Astrocyte (in vitro differentiated cells and primary cell): ENCODE results near the gene TCEA2. TPM values are rescaled to one million over a fixed set of nuclear protein-coding genes. Genes with fewer than 3 reads are reported as not detected.

ENCODE experiments used
- DNase-seq: peaks from one replicate; pipeline ENCODE4 v3.0.0-alpha.2; 2010; ENCODE audit warnings: low read depth
- FAIRE-seq: peaks from 2 replicates; lab custom pipeline; 2011; peaks lifted over from hg19 to GRCh38; lab: Jason Lieb, UNC
- H2AFZ ChIP-seq: 2 replicates; pipeline ENCODE4 v1.6.0; 2012; ENCODE audit warnings: low read depth, low read length, inconsistent platforms
- H3K27ac ChIP-seq: 2 replicates; pipeline ENCODE4 v1.5.1; 2011; ENCODE audit warnings: low read depth, low read length, inconsistent platforms
- H3K27me3 ChIP-seq: 2 replicates; pipeline ENCODE4 v1.6.0; 2011; ENCODE audit warnings: low read length, inconsistent platforms; ENCODE audit not compliant: insufficient read depth
- H3K36me3 ChIP-seq: 2 replicates; pipeline ENCODE4 v1.5.1; 2011; ENCODE audit warnings: low read length, inconsistent platforms; ENCODE audit not compliant: insufficient read depth
- H3K4me1 ChIP-seq: 2 replicates; pipeline ENCODE4 v1.5.1; 2011; ENCODE audit warnings: low read length, inconsistent platforms; ENCODE audit not compliant: insufficient read depth
- H3K4me2 ChIP-seq: 2 replicates; pipeline ENCODE4 v1.6.0; 2012; ENCODE audit warnings: low read length, inconsistent platforms
- H3K4me3 ChIP-seq: 2 replicates; pipeline ENCODE4 v1.5.1; 2011; ENCODE audit warnings: low read depth, mild to moderate bottlenecking, low read length, inconsistent platforms; ENCODE audit not compliant: insufficient read depth
- H3K79me2 ChIP-seq: 2 replicates; pipeline ENCODE4 v1.6.0; 2012; ENCODE audit warnings: mild to moderate bottlenecking, low read length, inconsistent platforms; ENCODE audit not compliant: insufficient read depth
- H3K9ac ChIP-seq: 2 replicates; pipeline ENCODE4 v1.6.0; 2012; ENCODE audit warnings: mild to moderate bottlenecking, low read length, inconsistent platforms
- H3K9me3 ChIP-seq: 2 replicates; pipeline ENCODE4 v1.5.1; 2012; ENCODE audit warnings: low read depth, mild to moderate bottlenecking, low read length, inconsistent platforms; ENCODE audit not compliant: insufficient read depth
- H4K20me1 ChIP-seq: 2 replicates; pipeline ENCODE4 v1.6.0; 2012; ENCODE audit warnings: low read length, inconsistent platforms; ENCODE audit not compliant: insufficient read depth
- H3K27ac Mint-ChIP-seq: one replicate; pipeline ENCODE4 v1.8.0; 2021; ENCODE audit warnings: mild to moderate bottlenecking, mixed read lengths; ENCODE audit not compliant: unreplicated experiment
- H3K27me3 Mint-ChIP-seq: one replicate; pipeline ENCODE4 v1.8.0; 2021; ENCODE audit warnings: low read depth, mixed read lengths; ENCODE audit not compliant: unreplicated experiment
- H3K36me3 Mint-ChIP-seq: one replicate; pipeline ENCODE4 v1.8.0; 2021; ENCODE audit warnings: low read depth, mixed read lengths; ENCODE audit not compliant: unreplicated experiment
- H3K4me1 Mint-ChIP-seq: one replicate; pipeline ENCODE4 v1.8.0; 2021; ENCODE audit warnings: low read depth, mixed read lengths; ENCODE audit not compliant: unreplicated experiment
- H3K4me3 Mint-ChIP-seq: one replicate; pipeline ENCODE4 v1.8.0; 2021; ENCODE audit warnings: mild to moderate bottlenecking, moderate library complexity, mixed read lengths; ENCODE audit not compliant: unreplicated experiment
- H3K9me3 Mint-ChIP-seq: one replicate; pipeline ENCODE4 v1.8.0; 2021; ENCODE audit warnings: mild to moderate bottlenecking, mixed read lengths; ENCODE audit not compliant: unreplicated experiment
- CTCF ChIP-seq: IDR thresholded peaks from 2 replicates; pipeline ENCODE4 v1.5.1; 2011; ENCODE audit warnings: low read depth, mild to moderate bottlenecking, inconsistent platforms, low read length, moderate library complexity; ENCODE audit not compliant: insufficient read depth
- EZH2 ChIP-seq: IDR thresholded peaks from 2 replicates; pipeline ENCODE4 v1.6.1; 2012; ENCODE audit warnings: mild to moderate bottlenecking, low read length, inconsistent platforms; ENCODE audit not compliant: insufficient read depth
- total RNA-seq: library from RNA; stranded (reverse); gene quantifications from 2 replicates; pipeline ENCODE4 v1.2.1, GENCODE V29; 2021

The TCEA2 gene
- total RNA-seq, 1 donor from 2014 or later = 53.1 TPM

- no peaks in the 10 kb centered on the region for H3K4me1 ChIP-seq
- no peaks in the 10 kb centered on the region for H3K9me3 Mint-ChIP-seq
- H3K4me1 Mint-ChIP-seq = peaks cover 3% of the 10 kb centered on the region
Measured at GRCh38 chr20:64025826-64026412, 37.1 kb upstream of the TCEA2 start.

GRCh38 chr20:64027981-64028685, 34.9 kb upstream of the TCEA2 start:
- Histone ChIP-seq H3K27me3 (no peaks in the 10 kb centered on the region), H4K20me1 (peaks cover 39% of the 10 kb centered on the region), H2AFZ (no peak overlapping the region), H3K9me3 (no peaks in the 10 kb centered on the region), H3K36me3 (peaks cover 14% of the 10 kb centered on the region), H3K4me3 (no peak overlapping the region), H3K4me1 (no peaks in the 10 kb centered on the region), H3K79me2 (no peaks in the 10 kb centered on the region), H3K4me2 (no peak overlapping the region), H3K9ac (no peak overlapping the region), H3K27ac (no peak overlapping the region)
- Mint-ChIP-seq H3K4me1 (peaks cover 3% of the 10 kb centered on the region), H3K4me3 (no peak overlapping the region), H3K36me3 (peaks cover 34% of the 10 kb centered on the region), H3K27me3 (no peaks in the 10 kb centered on the region), H3K27ac (no peak overlapping the region), H3K9me3 (no peaks in the 10 kb centered on the region)
- TF ChIP-seq CTCF (no peak), EZH2 (no peak)
- no peak for DNase-seq
- no peak for FAIRE-seq

More at GRCh38 chr20:64025826-64026412, 37.1 kb upstream of the TCEA2 start:
- peaks cover 17% of the 10 kb centered on the region for H3K36me3 ChIP-seq
- H3K79me2 ChIP-seq = no peaks in the 10 kb centered on the region
- FAIRE-seq = no peak
- DNase-seq = no peak
- H4K20me1 ChIP-seq = peaks cover 53% of the 10 kb centered on the region
- Mint-ChIP-seq H3K36me3 (peaks cover 36% of the 10 kb centered on the region), H3K27ac (no peak overlapping the region), H3K27me3 (no peaks in the 10 kb centered on the region), H3K4me3 (no peak overlapping the region)
- H3K9me3 ChIP-seq = no peaks in the 10 kb centered on the region
- no peak for TF ChIP-seq EZH2
- no peak overlapping the region for H3K4me3 ChIP-seq
- H3K9ac ChIP-seq = no peak overlapping the region
- H3K27me3 ChIP-seq = no peaks in the 10 kb centered on the region
- H3K4me2 ChIP-seq = no peak overlapping the region
- no peak overlapping the region for H3K27ac ChIP-seq
- H2AFZ ChIP-seq = no peak overlapping the region

GRCh38 chr20:64029293-64030117, 33.5 kb upstream of the TCEA2 start:
- Histone ChIP-seq H4K20me1 (peaks cover 26% of the 10 kb centered on the region), H3K9me3 (no peaks in the 10 kb centered on the region), H3K9ac (no peak overlapping the region), H3K79me2 (no peaks in the 10 kb centered on the region), H3K4me2 (no peak overlapping the region), H3K27me3 (no peaks in the 10 kb centered on the region), H3K4me1 (no peaks in the 10 kb centered on the region), H3K4me3 (no peak overlapping the region), H3K27ac (no peak overlapping the region), H3K36me3 (peaks cover 7% of the 10 kb centered on the region), H2AFZ (no peak overlapping the region)
- H3K27ac Mint-ChIP-seq = no peak overlapping the region
- no peaks in the 10 kb centered on the region for H3K4me1 Mint-ChIP-seq
- DNase-seq = no peak
- FAIRE-seq = no peak
- H3K27me3 Mint-ChIP-seq = no peaks in the 10 kb centered on the region
- peaks cover 36% of the 10 kb centered on the region for H3K36me3 Mint-ChIP-seq
- H3K9me3 Mint-ChIP-seq = no peaks in the 10 kb centered on the region
- TF ChIP-seq EZH2 (no peak), CTCF (no peak)
- H3K4me3 Mint-ChIP-seq = no peak overlapping the region
